IMR-90 (cell line): ENCODE data around the gene DNAJB12. TPM values are rescaled to one million over a fixed set of nuclear protein-coding genes. Genes with fewer than 3 reads are reported as not detected.
A peak's percentile ranks its signal among the peaks of the same experiment; 100 is the strongest.

ENCODE experiments used
- ATAC-seq: fragments of 200-7000 bp; cut with Tn5 transposase; 2 replicates; pipeline ENCODE4 v1.9.1; 2020; ENCODE audit warnings: low read depth, mild to moderate bottlenecking, moderate library complexity
- BruUV-seq: library from RNA; stranded (reverse); fragments of 400-500 nt; replicated peaks from 2 replicates; lab custom pipeline; 2021; lab: Mats Ljungman, UMichigan
- CTCF ChIA-PET: fragments of 300-600 bp; formaldehyde crosslinking; extraction: SDS; loops from one replicate; lab custom pipeline; 2021; ENCODE audit warnings: antibody characterized with exemption; lab: Yijun Ruan, JAX
- POLR2A ChIA-PET: fragments of 300-600 bp; sonication (Branson Sonifier 250); formaldehyde crosslinking; loops from one replicate; lab custom pipeline; 2022; ENCODE audit warnings: antibody characterized with exemption; ENCODE audit not compliant: unreplicated experiment; lab: Charles Lee
- DNase-seq: peaks from one replicate; pipeline ENCODE4 v3.0.0; 2013
- H2AFZ ChIP-seq: replicated peaks from 2 replicates; pipeline ENCODE3; 2013; ENCODE audit warnings: low read length, mild to moderate bottlenecking; ENCODE audit not compliant: poor library complexity
- H2AK5ac ChIP-seq: 2 replicates; pipeline ENCODE4 v1.6.1; 2013; ENCODE audit warnings: low read depth, low read length, inconsistent platforms
- H2AK9ac ChIP-seq: replicated peaks from 2 replicates; pipeline ENCODE3; 2013; ENCODE audit warnings: mild to moderate bottlenecking, low read depth, low read length, moderate library complexity; ENCODE audit not compliant: poor library complexity
- H2BK120ac ChIP-seq: 2 replicates; pipeline ENCODE4 v1.6.1; 2013; ENCODE audit warnings: low read depth, low read length, inconsistent platforms
- H2BK15ac ChIP-seq: 3 replicates; pipeline ENCODE4 v1.6.1; 2013; ENCODE audit warnings: low read depth, low read length, inconsistent platforms
- H2BK20ac ChIP-seq: 2 replicates; pipeline ENCODE4 v1.6.1; 2013; ENCODE audit warnings: low read depth, mild to moderate bottlenecking, inconsistent platforms, low read length, moderate library complexity
- H2BK5ac ChIP-seq: 2 replicates; pipeline ENCODE4 v1.6.1; 2013; ENCODE audit warnings: mild to moderate bottlenecking, low read depth, low read length, inconsistent platforms; ENCODE audit not compliant: poor library complexity, severe bottlenecking
- H3K14ac ChIP-seq: replicated peaks from 2 replicates; pipeline ENCODE4 v1.6.1; 2013; ENCODE audit warnings: low read depth, low read length, inconsistent platforms
- H3K18ac ChIP-seq: 2 replicates; pipeline ENCODE4 v1.6.1; 2013; ENCODE audit warnings: low read depth, low read length, control low read depth
- H3K23ac ChIP-seq: 2 replicates; pipeline ENCODE4 v1.6.1; 2013; ENCODE audit warnings: low read depth, low read length, inconsistent platforms
- H3K27ac ChIP-seq: 2 replicates; pipeline ENCODE4 v1.5.1; 2013; ENCODE audit warnings: mild to moderate bottlenecking, control low read depth, low read length; ENCODE audit not compliant: insufficient read depth
- H3K27me3 ChIP-seq: 2 replicates; pipeline ENCODE4 v1.6.1; 2013; ENCODE audit warnings: low read length; ENCODE audit not compliant: control insufficient read depth, insufficient read depth
- H3K36me3 ChIP-seq: 2 replicates; pipeline ENCODE4 v1.6.1; 2013; ENCODE audit warnings: low read length, mixed read lengths; ENCODE audit not compliant: control insufficient read depth, insufficient read depth
- H3K4ac ChIP-seq: 2 replicates; pipeline ENCODE4 v1.6.1; 2013; ENCODE audit warnings: low read depth, low read length, inconsistent platforms
- H3K4me1 ChIP-seq: 2 replicates; pipeline ENCODE4 v1.6.1; 2013; ENCODE audit warnings: low read length, mixed read lengths; ENCODE audit not compliant: control insufficient read depth, insufficient read depth
- H3K4me2 ChIP-seq: 2 replicates; pipeline ENCODE4 v1.6.1; 2013; ENCODE audit warnings: low read depth, mild to moderate bottlenecking, control low read depth, low read length, moderate library complexity
- H3K4me3 ChIP-seq: 2 replicates; pipeline ENCODE4 v1.5.1; 2013; ENCODE audit warnings: low read depth, mild to moderate bottlenecking, control low read depth, low read length, moderate library complexity; ENCODE audit not compliant: insufficient read depth
- H3K56ac ChIP-seq: 2 replicates; pipeline ENCODE4 v1.6.1; 2013; ENCODE audit warnings: low read length, inconsistent platforms; ENCODE audit not compliant: insufficient read depth; ENCODE audit errors: extremely low read depth
- H3K79me1 ChIP-seq, 2 experiments: 2 replicates each; pipeline ENCODE4 v1.6.1; 2013; ENCODE audit warnings: low read length in 2 of 2, inconsistent platforms in 1 of 2, low read depth in 1 of 2
- H3K9ac ChIP-seq: 2 replicates; pipeline ENCODE4 v1.6.1; 2013; ENCODE audit warnings: low read depth, low read length, control low read depth
- H3K9me1 ChIP-seq: 2 replicates; pipeline ENCODE4 v1.6.1; 2013; ENCODE audit warnings: low read length, inconsistent platforms; ENCODE audit not compliant: insufficient read depth
- H3K9me3 ChIP-seq: 2 replicates; pipeline ENCODE4 v1.6.1; 2013; ENCODE audit warnings: low read length; ENCODE audit not compliant: control insufficient read depth, insufficient read depth
- H4K20me1 ChIP-seq: 2 replicates; pipeline ENCODE4 v1.6.1; 2013; ENCODE audit warnings: low read length, inconsistent platforms; ENCODE audit not compliant: insufficient read depth
- H4K5ac ChIP-seq: 2 replicates; pipeline ENCODE4 v1.6.1; 2013; ENCODE audit warnings: mild to moderate bottlenecking, low read depth, low read length, control low read depth
- H4K8ac ChIP-seq, 2 experiments: 2 replicates each; pipeline ENCODE4 v1.6.1; 2013; ENCODE audit warnings: low read depth in 2 of 2, low read length in 2 of 2, control low read depth in 1 of 2, inconsistent platforms in 1 of 2
- H4K91ac ChIP-seq: 2 replicates; pipeline ENCODE4 v1.6.1; 2013; ENCODE audit warnings: low read depth, low read length, inconsistent platforms; ENCODE audit not compliant: insufficient read depth
- RCOR1 ChIP-seq: IDR thresholded peaks from 2 replicates; pipeline ENCODE4 v1.6.1; 2012; ENCODE audit warnings: mild to moderate bottlenecking, low read length, improper control_type of control experiment; ENCODE audit not compliant: insufficient replicate concordance
- WGBS, 2 experiments: methylation state at CpG; one replicate each; pipeline versions ENCODE4 v1.1.5 to v1.1.7; 2013; ENCODE audit warnings: missing lambda C conversion rate in 2 of 2; ENCODE audit not compliant: insufficient read length in 1 of 2; ENCODE audit errors: extremely low coverage in 2 of 2; 5-methylcytosine and 5-hydroxymethylcytosine counted together
- dilution Hi-C: fragments of 300-500 bp; cut with HindIII; formaldehyde crosslinking; loops from one replicate; pipeline ENCODE4 v1.14.3; 2018; ENCODE audit warnings: low sequenced_read_pairs; ENCODE audit not compliant: unreplicated experiment
- in situ Hi-C: fragments of 300-500 bp; cut with MboI; formaldehyde crosslinking; loops from 3 replicates; pipeline ENCODE4 v1.14.3; 2019; ENCODE audit warnings: low sequenced_read_pairs, inconsistent platforms, mixed read lengths
- intact Hi-C: fragments of 100-400 bp; cut with micrococcal nuclease; formaldehyde crosslinking; loops from 2 replicates; pipeline ENCODE4 v1.10.0; 2022
- polyA plus RNA-seq, 3 experiments: library from polyadenylated mRNA; depleted of rRNA; stranded (reverse); fragments of >200 nt; gene quantifications; 2 replicates each; pipeline ENCODE4 v1.2.3, GENCODE V29; 2012; ENCODE audit warnings: low replicate concordance in 1 of 3
- total RNA-seq: library from RNA; depleted of rRNA; stranded (reverse); fragments of >200 nt; gene quantifications from 2 replicates; pipeline ENCODE4 v1.2.3, GENCODE V29; 2012

DNAJB12 gene
- total and polyA plus RNA-seq, 2 of the 4 experiments (the other 2 are of a cell fraction) = 18.3 to 24.0 TPM

GRCh38 chr10:72355214-72355555, 466 bp upstream of the DNAJB12 start:
- DNase-seq = no peak
- H3K9ac ChIP-seq = peak overlapping the region; percentile 32
- TF ChIP-seq RCOR1 = no peak
- CTCF ChIA-PET = interaction anchor here (0.6 to 1.2 kb wide), 2 partner anchors 9 to 212 kb away, joined by 4 to 5 read pairs; no protein-coding TSS in a partner anchor
- no TSS peak for BruUV-seq
- H3K36me3 ChIP-seq = peaks cover 1% of the 10 kb centered on the region
- no peak overlapping the region; the same call in 1 of the 2 replicates for H2BK20ac ChIP-seq
- peaks cover 18 to 48% of the 10 kb centered on the region in 2 experiments for H3K79me1 ChIP-seq
- H3K27me3 ChIP-seq = no peaks in the 10 kb centered on the region
- H4K8ac ChIP-seq = peak overlapping the region; percentile 72 to 97
- peak overlapping the region; percentile 16; the same call in 1 of the 2 replicates for H2AK5ac ChIP-seq
- H2BK5ac ChIP-seq = peak overlapping the region; percentile 35
- peak overlapping the region; percentile 100 for H2AFZ ChIP-seq
- H3K4me2 ChIP-seq = peak overlapping the region; percentile 81
- 0 out of 2 replicates have a peak overlapping the region, but pooled peaks have one; percentile 22 for H3K56ac ChIP-seq
- H3K18ac ChIP-seq = peak overlapping the region; percentile 12; the same call in 1 of the 2 replicates
- peaks cover 29% of the 10 kb centered on the region; the same call in 1 of the 2 replicates for H4K20me1 ChIP-seq
- H2BK15ac ChIP-seq = peak overlapping the region; percentile 63; the same call in 2 of the 3 replicates
- peak overlapping the region; percentile 91 for H3K14ac ChIP-seq
- peak overlapping the region; percentile 83 for H3K4ac ChIP-seq
- intact Hi-C loops (no loop called here), in situ Hi-C loops (no loop called here), dilution Hi-C loops (no loop called here)
- H2AK9ac ChIP-seq = peak overlapping the region; percentile 99
- H4K5ac ChIP-seq = peak overlapping the region; percentile 84
- H3K4me1 ChIP-seq = peaks cover 6% of the 10 kb centered on the region
- H3K9me1 ChIP-seq = 0 out of 2 replicates have a peak, but pooled peaks cover 6% of the 10 kb centered on the region
- ATAC-seq = no peak
- H3K27ac ChIP-seq = peak overlapping the region; percentile 5; the same call in 1 of the 2 replicates
- POLR2A ChIA-PET = no interaction called here
- no peaks in the 10 kb centered on the region for H3K9me3 ChIP-seq
- H2BK120ac ChIP-seq = peak overlapping the region; percentile 36; the same call in 1 of the 2 replicates
- no peak overlapping the region; the same call in 1 of the 2 replicates for H3K23ac ChIP-seq
- peak overlapping the region; percentile 82 for H3K4me3 ChIP-seq
- H4K91ac ChIP-seq = peak overlapping the region; percentile 67
- WGBS, 2 experiments = 20% methylated on average over 1 of the region's 7 CpGs; no CpG with 5 or more reads in 1 of the 2 experiments
